Calu3 (cell line): ENCODE results near the gene SUMO2. TPM values are rescaled to one million over a fixed set of nuclear protein-coding genes. Genes with fewer than 3 reads are reported as not detected.

Experiments
- BruUV-seq: library from RNA; stranded (reverse); fragments of 400-500 nt; replicated peaks from 2 replicates; lab custom pipeline; 2021; lab: Mats Ljungman, UMichigan
- CTCF ChIA-PET: fragments of 300-600 bp; sonication (Branson Sonifier 250); formaldehyde crosslinking; loops from one replicate; lab custom pipeline; 2022; ENCODE audit warnings: antibody characterized with exemption; lab: Charles Lee
- DNase-seq: peaks from one replicate; pipeline ENCODE4 v3.0.0; 2022
- H3K27ac Mint-ChIP-seq: one replicate; pipeline ENCODE4 v1.8.0; 2022; ENCODE audit warnings: mixed read lengths; ENCODE audit not compliant: unreplicated experiment
- H3K27me3 Mint-ChIP-seq: one replicate; pipeline ENCODE4 v1.8.0; 2022; ENCODE audit warnings: mixed read lengths; ENCODE audit not compliant: unreplicated experiment
- H3K36me3 Mint-ChIP-seq: one replicate; pipeline ENCODE4 v1.8.0; 2022; ENCODE audit warnings: mild to moderate bottlenecking, moderate library complexity, mixed read lengths; ENCODE audit not compliant: insufficient read depth, unreplicated experiment
- H3K4me1 Mint-ChIP-seq: one replicate; pipeline ENCODE4 v1.8.0; 2022; ENCODE audit warnings: mild to moderate bottlenecking, low read depth, mixed read lengths; ENCODE audit not compliant: unreplicated experiment
- H3K4me3 Mint-ChIP-seq: one replicate; pipeline ENCODE4 v1.8.0; 2022; ENCODE audit warnings: mild to moderate bottlenecking, low read depth, moderate library complexity, mixed read lengths; ENCODE audit not compliant: unreplicated experiment
- H3K9me3 Mint-ChIP-seq: one replicate; pipeline ENCODE4 v1.8.0; 2022; ENCODE audit warnings: low read depth, mixed read lengths; ENCODE audit not compliant: unreplicated experiment
- intact Hi-C: fragments of 100-400 bp; cut with micrococcal nuclease; formaldehyde crosslinking; loops from one replicate; pipeline ENCODE4 v1.10.0; 2022; ENCODE audit not compliant: unreplicated experiment
- total RNA-seq: library from RNA; stranded (reverse); gene quantifications from 2 replicates; pipeline ENCODE4 v1.2.3, GENCODE V29; 2022
- TF ChIP-seq, protein P1 (sequence below): fragments of 200-600 bp; IDR thresholded peaks from one replicate; pipeline ENCODE4 v1.8.0; 2022; ENCODE audit warnings: antibody characterized with exemption; ENCODE audit not compliant: unreplicated experiment

The SUMO2 gene
- total RNA-seq, 1 experiment from 2014 or later = 429 TPM

DNA sequence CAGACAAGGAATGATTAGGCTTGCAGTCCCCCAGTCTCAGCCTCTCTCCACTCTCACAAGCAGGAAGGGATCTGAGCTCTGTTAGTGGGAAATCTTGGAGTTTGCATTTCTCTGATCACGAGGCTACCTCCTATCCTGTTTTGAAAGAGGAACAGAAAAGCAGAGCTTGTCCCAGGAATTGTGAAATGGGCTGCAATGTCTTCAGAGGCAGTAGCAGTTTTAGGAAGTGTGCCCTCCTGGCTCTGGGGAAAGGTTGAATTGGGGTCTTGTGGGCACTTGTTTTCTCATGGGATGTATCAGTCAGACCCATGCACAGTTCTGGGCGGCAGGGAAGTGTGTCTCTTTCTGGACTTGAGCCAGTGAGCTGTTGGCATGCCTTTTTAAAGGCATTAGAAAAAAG, 45.5 kb upstream of the SUMO2 start:
- Mint-ChIP-seq H3K27ac (no peak overlapping the region), H3K27me3 (no peaks in the 10 kb centered on the region), H3K4me1 (no peaks in the 10 kb centered on the region), H3K36me3 (peaks cover 80% of the 10 kb centered on the region), H3K9me3 (no peaks in the 10 kb centered on the region), H3K4me3 (no peak overlapping the region)
- TF ChIP-seq, protein P1, sequence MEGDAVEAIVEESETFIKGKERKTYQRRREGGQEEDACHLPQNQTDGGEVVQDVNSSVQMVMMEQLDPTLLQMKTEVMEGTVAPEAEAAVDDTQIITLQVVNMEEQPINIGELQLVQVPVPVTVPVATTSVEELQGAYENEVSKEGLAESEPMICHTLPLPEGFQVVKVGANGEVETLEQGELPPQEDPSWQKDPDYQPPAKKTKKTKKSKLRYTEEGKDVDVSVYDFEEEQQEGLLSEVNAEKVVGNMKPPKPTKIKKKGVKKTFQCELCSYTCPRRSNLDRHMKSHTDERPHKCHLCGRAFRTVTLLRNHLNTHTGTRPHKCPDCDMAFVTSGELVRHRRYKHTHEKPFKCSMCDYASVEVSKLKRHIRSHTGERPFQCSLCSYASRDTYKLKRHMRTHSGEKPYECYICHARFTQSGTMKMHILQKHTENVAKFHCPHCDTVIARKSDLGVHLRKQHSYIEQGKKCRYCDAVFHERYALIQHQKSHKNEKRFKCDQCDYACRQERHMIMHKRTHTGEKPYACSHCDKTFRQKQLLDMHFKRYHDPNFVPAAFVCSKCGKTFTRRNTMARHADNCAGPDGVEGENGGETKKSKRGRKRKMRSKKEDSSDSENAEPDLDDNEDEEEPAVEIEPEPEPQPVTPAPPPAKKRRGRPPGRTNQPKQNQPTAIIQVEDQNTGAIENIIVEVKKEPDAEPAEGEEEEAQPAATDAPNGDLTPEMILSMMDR = no peak
- intact Hi-C loops = no loop called here
- CTCF ChIA-PET = interaction anchor here (0.5 to 0.6 kb wide), 2 partner anchors 73 to 177 kb away, joined by 3 to 5 read pairs; partner anchors contain the start of gene GRB2
- no peak for DNase-seq
- no TSS peak for BruUV-seq

DNA sequence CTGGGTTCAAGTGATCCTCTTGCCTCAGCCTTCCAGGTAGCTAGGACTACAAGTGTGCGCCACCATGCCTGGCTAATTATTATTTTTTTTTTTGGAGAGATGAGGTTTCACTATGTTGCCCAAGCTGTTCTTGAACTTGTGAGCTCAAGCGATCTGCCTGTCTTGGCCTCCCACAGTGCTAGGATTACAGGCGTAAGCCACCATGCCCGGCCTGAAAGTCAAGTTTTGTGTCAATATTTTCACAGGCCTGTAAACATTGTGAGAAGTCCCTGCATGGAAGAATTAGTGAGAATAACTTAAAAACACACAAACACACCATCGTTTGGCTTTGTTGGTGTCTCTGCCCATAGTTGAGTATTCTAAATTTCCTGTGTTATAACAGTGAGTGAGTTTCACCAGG, 45.0 kb upstream of the SUMO2 start:
- no peak for DNase-seq
- Mint-ChIP-seq H3K27ac (no peak overlapping the region), H3K9me3 (no peaks in the 10 kb centered on the region), H3K36me3 (peaks cover 78% of the 10 kb centered on the region), H3K4me3 (no peak overlapping the region), H3K27me3 (no peaks in the 10 kb centered on the region), H3K4me1 (no peaks in the 10 kb centered on the region)
- BruUV-seq = no TSS peak
- CTCF ChIA-PET = no interaction called here
- TF ChIP-seq, protein P1 = no peak
- intact Hi-C loops = no loop called here

DNA sequence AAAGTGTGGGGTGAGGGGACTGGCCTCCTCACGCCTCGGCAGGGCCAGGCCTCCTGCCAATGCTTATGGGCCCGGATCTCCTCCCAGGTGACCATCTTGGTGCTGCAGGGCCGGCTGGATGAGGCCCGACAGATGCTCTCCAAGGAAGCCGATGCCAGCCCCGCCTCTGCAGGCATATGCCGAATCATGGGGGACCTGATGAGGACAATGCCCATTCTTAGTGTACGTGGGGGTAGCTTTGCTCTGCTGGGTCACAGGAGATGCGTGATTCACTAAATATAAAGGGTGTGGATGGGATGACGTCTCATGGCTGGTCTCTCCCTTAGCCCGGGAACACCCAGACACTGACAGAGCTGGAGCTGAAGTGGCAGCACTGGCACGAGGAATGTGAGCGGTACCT, 42.3 kb upstream of the SUMO2 start:
- no peaks in the 10 kb centered on the region for H3K9me3 Mint-ChIP-seq
- H3K4me1 Mint-ChIP-seq = no peaks in the 10 kb centered on the region
- intact Hi-C loops = no loop called here
- peaks cover 57% of the 10 kb centered on the region for H3K36me3 Mint-ChIP-seq
- no TSS peak for BruUV-seq
- no peak for DNase-seq
- TF ChIP-seq, protein P1 = no peak
- H3K27ac Mint-ChIP-seq = no peak overlapping the region
- H3K27me3 Mint-ChIP-seq = no peaks in the 10 kb centered on the region
- H3K4me3 Mint-ChIP-seq = no peak overlapping the region
- CTCF ChIA-PET = no interaction called here

DNA sequence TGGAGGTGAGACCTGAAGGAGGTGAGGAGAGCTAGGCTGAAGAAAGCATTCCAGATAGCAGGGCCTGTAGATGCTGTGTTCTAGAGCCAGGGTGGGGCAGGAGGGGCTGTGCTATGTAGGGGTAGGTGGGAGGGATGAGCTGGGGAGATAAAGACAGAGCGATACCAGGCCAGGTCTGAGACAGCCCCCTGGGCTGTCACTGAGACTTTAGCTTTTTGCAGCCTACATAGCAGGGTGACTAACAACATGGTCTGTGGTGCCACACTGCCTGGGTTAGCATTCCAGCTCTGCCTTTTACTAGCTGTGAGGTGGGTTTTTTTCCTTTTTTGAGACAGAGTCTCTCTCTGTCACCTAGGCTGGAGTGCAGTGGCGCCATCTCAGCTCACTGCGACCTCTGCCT, 37.1 kb upstream of the SUMO2 start:
- Mint-ChIP-seq H3K4me1 (no peaks in the 10 kb centered on the region), H3K27ac (no peak overlapping the region), H3K36me3 (peaks cover 59% of the 10 kb centered on the region), H3K9me3 (no peaks in the 10 kb centered on the region), H3K27me3 (no peaks in the 10 kb centered on the region), H3K4me3 (no peak overlapping the region)
- intact Hi-C loops = no loop called here
- no TSS peak for BruUV-seq
- TF ChIP-seq, protein P1 = no peak
- DNase-seq = no peak
- CTCF ChIA-PET = interaction anchor here (2.0 kb wide), 1 partner anchor 10 kb away, joined by 5 read pairs; no protein-coding TSS in a partner anchor
